ENCODE measurements around the gene CACNA1C.

The CACNA1C gene

DNA sequence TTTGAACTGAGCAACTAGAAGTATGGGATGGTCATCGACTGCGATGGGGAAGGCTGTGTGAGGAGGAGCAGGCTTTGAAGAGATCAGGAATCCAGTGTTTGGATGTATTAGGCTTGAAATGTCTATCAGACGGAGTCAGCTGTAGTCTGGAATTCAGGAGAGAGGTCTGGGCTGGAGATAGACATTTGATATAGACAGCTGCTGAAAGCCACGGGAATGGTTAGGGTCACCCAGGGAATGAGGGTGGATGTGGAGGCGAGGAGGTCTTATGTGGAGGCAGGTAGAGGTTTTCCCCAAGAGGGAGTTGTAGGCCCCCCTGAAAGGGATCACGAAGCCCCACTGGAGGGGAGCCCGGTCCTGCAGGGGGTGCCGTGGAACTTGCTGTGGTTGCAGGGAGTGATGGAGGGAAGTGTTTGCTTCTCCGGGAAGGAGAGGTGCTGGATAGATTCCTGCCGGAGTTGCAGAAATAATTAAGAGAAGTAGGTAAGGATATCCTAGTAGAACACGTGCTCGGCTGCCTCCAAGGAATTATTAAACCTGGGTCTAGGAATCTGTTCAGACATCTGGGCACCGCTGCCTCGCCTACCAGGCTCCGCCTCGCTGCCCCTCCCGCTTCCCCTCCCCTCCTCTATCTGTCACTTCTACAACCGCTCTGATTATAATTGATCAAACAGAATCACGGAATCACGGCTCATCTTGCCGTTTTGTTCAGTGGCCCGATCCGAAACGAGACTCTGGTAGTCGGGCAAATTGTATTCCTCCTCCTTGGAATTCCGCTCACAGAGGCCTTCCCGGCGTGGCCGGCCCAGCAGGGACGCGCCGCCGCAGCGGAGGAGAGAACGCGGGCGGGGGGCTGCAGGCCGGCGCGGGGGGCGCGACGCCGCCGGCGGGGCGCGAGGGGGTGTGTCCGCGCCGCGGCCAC lies 826 bp upstream of the CACNA1C start:
- Histone ChIP-seq H3K27me3 (replicated peaks) (peaks cover 44% of the 10 kb centered on the region), H3K27ac (no peak overlapping the region), H3K36me3 (replicated peaks) (no peaks in the 10 kb centered on the region), H3K4me3 (ENCODE audit: low read depth, low read length) (peak overlapping the region; percentile 29)
- TF ChIP-seq CTCF (IDR thresholded peaks at IDR 0.05; ENCODE audit: low read depth, low read length, missing control alignments): no peak
- in situ Hi-C loops (cut with HindIII; ENCODE audit: low pct_ligation_motif_present, low sequenced_read_pairs): no loop called here
- DNase-seq: no peak

- Histone ChIP-seq H3K4me3 (ENCODE audit: low read depth, low read length) (peak overlapping the region; percentile 53), H3K27me3 (replicated peaks) (peaks cover 58% of the 10 kb centered on the region), H3K36me3 (replicated peaks) (no peaks in the 10 kb centered on the region), H3K27ac (no peak overlapping the region)
- in situ Hi-C loops (cut with HindIII; ENCODE audit: low pct_ligation_motif_present, low sequenced_read_pairs): no loop called here
- no peak for DNase-seq
- no peak for TF ChIP-seq CTCF (IDR thresholded peaks at IDR 0.05; ENCODE audit: low read depth, low read length, missing control alignments)
Observed at GRCh38 chr12:2053691-2054090, 904 bp downstream of the CACNA1C start.

DNA sequence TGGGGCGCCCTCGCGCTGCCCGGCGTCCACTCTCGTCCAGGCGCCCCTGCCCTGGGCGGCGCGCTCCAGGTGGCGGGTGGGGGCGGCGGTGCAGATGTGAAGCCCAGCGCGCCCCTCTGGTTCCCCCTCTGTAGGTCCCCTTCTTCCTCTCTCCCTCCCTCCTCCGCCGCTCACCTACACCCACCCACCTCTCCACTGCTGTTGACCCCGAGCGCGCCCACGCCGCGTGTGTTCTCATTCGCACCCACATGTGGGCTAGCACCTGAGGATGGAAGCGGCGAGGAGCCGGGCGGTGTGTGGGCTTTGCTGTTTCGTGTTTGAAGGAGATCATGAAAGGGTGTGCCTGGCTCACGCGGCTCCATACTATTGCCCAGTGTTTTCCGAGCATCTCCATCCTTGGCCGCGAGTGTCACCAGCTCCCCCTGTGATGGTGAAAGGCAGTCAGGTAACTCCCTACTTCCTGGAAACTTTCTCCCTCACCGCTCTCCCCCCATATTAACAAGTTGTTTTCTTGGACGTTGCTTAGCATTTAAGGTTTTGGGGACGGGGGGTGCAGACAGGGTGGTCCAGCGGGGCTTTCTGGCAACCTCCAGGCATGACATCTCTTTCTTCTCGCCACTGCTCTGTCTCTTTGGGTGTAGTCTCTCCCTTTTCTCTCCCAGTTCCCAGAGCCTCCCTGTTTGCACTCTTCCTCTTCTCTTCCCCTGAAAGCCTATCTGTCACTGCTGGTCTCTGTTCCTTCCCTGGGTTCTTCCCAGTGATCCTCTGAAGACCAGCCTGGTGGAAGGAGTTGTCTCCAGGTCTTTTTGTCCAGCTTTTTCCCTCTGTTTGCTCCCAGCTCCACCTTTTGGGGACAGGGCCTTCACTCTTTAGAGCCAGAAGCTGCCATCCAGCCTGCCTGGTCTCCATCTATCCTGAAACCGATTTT lies 1.6 kb downstream of the CACNA1C start:
- TF ChIP-seq CTCF (IDR thresholded peaks at IDR 0.05; ENCODE audit: low read depth, low read length, missing control alignments): no peak
- peaks cover 64% of the 10 kb centered on the region for H3K27me3 ChIP-seq (replicated peaks)
- H3K27ac ChIP-seq: no peak overlapping the region
- DNase-seq: no peak
- in situ Hi-C loops (cut with HindIII; ENCODE audit: low pct_ligation_motif_present, low sequenced_read_pairs): no loop called here
- H3K36me3 ChIP-seq (replicated peaks): no peaks in the 10 kb centered on the region
- peak overlapping the region; percentile 40 for H3K4me3 ChIP-seq (ENCODE audit: low read depth, low read length)

DNA sequence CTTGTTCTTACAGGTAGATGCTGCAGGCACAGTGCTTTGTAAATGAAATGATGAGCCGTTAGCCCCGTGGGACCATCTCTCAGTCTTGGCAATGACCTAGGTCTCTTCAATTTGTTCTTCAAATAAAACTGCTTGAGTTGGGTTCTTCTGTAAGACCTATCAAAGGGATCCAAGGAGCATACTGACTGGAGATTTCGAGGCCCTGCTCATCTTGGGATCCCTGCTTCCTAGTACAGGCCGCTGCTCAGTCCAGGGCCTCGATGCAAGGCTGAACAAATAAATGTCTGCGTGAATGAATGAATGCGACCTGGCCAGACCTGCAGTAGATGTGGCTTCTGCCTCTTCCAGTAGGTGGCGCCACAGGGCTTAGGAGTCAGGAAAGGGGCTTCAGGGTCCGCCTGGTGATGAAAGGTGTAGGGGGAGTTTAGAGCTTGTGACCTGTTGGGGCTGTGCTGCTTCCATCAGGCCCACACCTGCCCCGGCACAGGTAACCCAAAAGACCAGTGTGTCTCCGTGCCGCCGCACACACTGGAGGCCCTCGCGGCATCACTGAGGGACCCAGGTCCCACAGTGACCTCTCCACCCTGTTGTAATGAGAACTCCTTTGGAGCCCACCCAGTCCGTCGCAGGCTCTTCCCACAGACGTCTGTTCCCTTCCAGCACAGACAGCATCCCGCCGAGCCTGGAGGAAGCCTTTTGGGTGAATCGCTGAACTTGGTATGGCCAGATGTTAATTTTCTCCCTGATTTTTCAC lies 4.4 kb downstream of the CACNA1C start:
- Histone ChIP-seq H3K36me3 (replicated peaks) (no peaks in the 10 kb centered on the region), H3K4me3 (ENCODE audit: low read depth, low read length) (no peak overlapping the region), H3K27ac (no peak overlapping the region), H3K27me3 (replicated peaks) (peaks cover 55% of the 10 kb centered on the region)
- in situ Hi-C loops (cut with HindIII; ENCODE audit: low pct_ligation_motif_present, low sequenced_read_pairs): no loop called here
- peak; percentile 90 for TF ChIP-seq CTCF (IDR thresholded peaks at IDR 0.05; ENCODE audit: low read depth, low read length, missing control alignments)
- DNase-seq: peak; percentile 41

- in situ Hi-C loops (cut with HindIII; ENCODE audit: low pct_ligation_motif_present, low sequenced_read_pairs): no loop called here
- TF ChIP-seq CTCF (IDR thresholded peaks at IDR 0.05; ENCODE audit: low read depth, low read length, missing control alignments): no peak
- no peak for DNase-seq
- no peak overlapping the region for H3K4me3 ChIP-seq (ENCODE audit: low read depth, low read length)
- H3K27ac ChIP-seq: no peak overlapping the region
- peaks cover 54% of the 10 kb centered on the region for H3K27me3 ChIP-seq (replicated peaks)
- H3K36me3 ChIP-seq (replicated peaks): no peaks in the 10 kb centered on the region
Observed at GRCh38 chr12:2057795-2058408, 5.1 kb downstream of the CACNA1C start.

Data from brain microvascular endothelial cell (primary cell).